GM23338 (cell line): ENCODE measurements around the gene ACTR10. TPM values are rescaled to one million over a fixed set of nuclear protein-coding genes. Genes with fewer than 3 reads are reported as not detected.

Source experiments
- ATAC-seq: fragments of 200-7000 bp; cut with Tn5 transposase; 3 replicates; pipeline ENCODE4 v1.9.1; 2020
- DNase-seq: peaks from one replicate; pipeline ENCODE4 v3.0.0-alpha.2; 2015; ENCODE audit warnings: low spot score
- H2AFZ ChIP-seq: fragments of 200-600 bp; sonication (generic); 2 replicates; pipeline ENCODE4 v1.8.0; 2016; ENCODE audit warnings: antibody characterized with exemption, mild to moderate bottlenecking, moderate library complexity
- H3F3A ChIP-seq: fragments of 200-600 bp; sonication (generic); replicated peaks from 2 replicates; pipeline ENCODE4 v1.8.0; 2017; ENCODE audit warnings: antibody characterized with exemption, mixed run types, low read depth
- H3K27ac ChIP-seq: fragments of 200-600 bp; sonication (generic); 2 replicates; pipeline ENCODE4 v1.6.1; 2016; ENCODE audit warnings: low read depth
- H3K27me3 ChIP-seq: fragments of 200-600 bp; sonication (generic); 2 replicates; pipeline ENCODE4 v1.8.0; 2016; ENCODE audit warnings: mild to moderate bottlenecking, mixed run types, moderate library complexity; ENCODE audit not compliant: insufficient read depth
- H3K36me3 ChIP-seq: fragments of 200-600 bp; sonication (generic); 2 replicates; pipeline ENCODE4 v1.8.0; 2016; ENCODE audit warnings: mild to moderate bottlenecking; ENCODE audit not compliant: insufficient read depth
- H3K4me1 ChIP-seq: fragments of 200-600 bp; sonication (generic); 2 replicates; pipeline ENCODE4 v1.8.0; 2016; ENCODE audit warnings: mild to moderate bottlenecking, moderate library complexity; ENCODE audit not compliant: insufficient read depth
- H3K4me2 ChIP-seq: fragments of 200-600 bp; sonication (generic); 2 replicates; pipeline ENCODE4 v1.7.1; 2017; ENCODE audit warnings: mixed run types
- H3K4me3 ChIP-seq: fragments of 200-600 bp; sonication (generic); 2 replicates; pipeline ENCODE4 v1.6.1; 2016; ENCODE audit warnings: mixed run types
- H3K79me2 ChIP-seq: fragments of 200-600 bp; sonication (generic); replicated peaks from 2 replicates; pipeline ENCODE4 v1.8.0; 2017; ENCODE audit warnings: mild to moderate bottlenecking; ENCODE audit not compliant: insufficient read depth
- H3K9me2 ChIP-seq: fragments of 200-600 bp; sonication (generic); 2 replicates; pipeline ENCODE4 v1.8.0; 2017; ENCODE audit not compliant: insufficient read depth
- H4K20me1 ChIP-seq: fragments of 200-600 bp; sonication (generic); replicated peaks from 2 replicates; pipeline ENCODE4 v1.8.0; 2017; ENCODE audit warnings: mild to moderate bottlenecking; ENCODE audit not compliant: insufficient read depth
- H3K27ac Mint-ChIP-seq: 2 replicates; pipeline ENCODE4 v1.8.0; 2020; ENCODE audit warnings: inconsistent platforms, mild to moderate bottlenecking, moderate library complexity, mixed read lengths
- H3K27me3 Mint-ChIP-seq: 3 replicates; pipeline ENCODE4 v1.8.0; 2022; ENCODE audit warnings: low read depth, mild to moderate bottlenecking, moderate library complexity, mixed read lengths, inconsistent platforms; ENCODE audit not compliant: insufficient read depth, poor library complexity
- H3K36me3 Mint-ChIP-seq: 3 replicates; pipeline ENCODE4 v1.8.0; 2021; ENCODE audit warnings: low read depth, mild to moderate bottlenecking, inconsistent platforms, moderate library complexity, mixed read lengths
- H3K4me1 Mint-ChIP-seq: 3 replicates; pipeline ENCODE4 v1.8.0; 2020; ENCODE audit warnings: mild to moderate bottlenecking, inconsistent platforms, mixed read lengths
- H3K4me3 Mint-ChIP-seq: 3 replicates; pipeline ENCODE4 v1.8.0; 2021; ENCODE audit warnings: moderate library complexity, mild to moderate bottlenecking, inconsistent platforms, mixed read lengths
- H3K9me3 Mint-ChIP-seq: 3 replicates; pipeline ENCODE4 v1.8.0; 2020; ENCODE audit warnings: moderate library complexity, mild to moderate bottlenecking, inconsistent platforms, mixed read lengths
- CREB1 ChIP-seq: fragments of 250-450 bp; sonication (Bioruptor Pico); IDR thresholded peaks from 2 replicates; pipeline ENCODE4 v1.5.0; 2020; ENCODE audit warnings: low read depth, mild to moderate bottlenecking, moderate library complexity
- CTCF ChIP-seq, 2 experiments: fragments of 200-600 bp in 1 of 2; sonication (generic) in 1 of 2; conservative IDR thresholded peaks; 2 replicates each; pipeline versions ENCODE4 v1.5.1 to v1.6.1; 2016 to 2017; ENCODE audit warnings: antibody characterized with exemption in 2 of 2, low read depth in 2 of 2, mild to moderate bottlenecking in 2 of 2, moderate library complexity in 1 of 2
- ETS1 ChIP-seq: IDR thresholded peaks from 2 replicates; pipeline ENCODE4 v1.6.1; 2016; ENCODE audit warnings: antibody characterized with exemption
- EZH2 ChIP-seq: fragments of 200-600 bp; sonication (generic); IDR thresholded peaks from one replicate; pipeline ENCODE4 v1.8.0; 2017; ENCODE audit warnings: antibody characterized with exemption, mild to moderate bottlenecking, low read depth; ENCODE audit not compliant: unreplicated experiment
- EZH2phosphoT487 ChIP-seq: fragments of 200-600 bp; sonication (generic); IDR thresholded peaks from one replicate; pipeline ENCODE4 v1.8.1; 2018; ENCODE audit warnings: antibody characterized with exemption; ENCODE audit not compliant: unreplicated experiment
- JUNB ChIP-seq: IDR thresholded peaks from one replicate; pipeline ENCODE4 v1.6.1; 2016; ENCODE audit warnings: antibody characterized with exemption; ENCODE audit not compliant: unreplicated experiment
- NANOG ChIP-seq: IDR thresholded peaks from 2 replicates; pipeline ENCODE4 v1.6.1; 2016; ENCODE audit warnings: antibody characterized with exemption, borderline replicate concordance
- POLR2AphosphoS5 ChIP-seq: IDR thresholded peaks from 2 replicates; pipeline ENCODE4 v1.6.1; 2016; ENCODE audit warnings: antibody characterized with exemption, low read depth
- REST ChIP-seq: IDR thresholded peaks from one replicate; pipeline ENCODE4 v1.6.1; 2018; ENCODE audit warnings: antibody characterized with exemption; ENCODE audit not compliant: unreplicated experiment
- STAT1 ChIP-seq: IDR thresholded peaks from one replicate; pipeline ENCODE4 v1.6.1; 2016; ENCODE audit warnings: antibody characterized with exemption; ENCODE audit not compliant: unreplicated experiment
- ZNF114 ChIP-seq: fragments of 250-450 bp; sonication (Bioruptor Pico); IDR thresholded peaks from 2 replicates; pipeline ENCODE4 v1.5.0; 2020; ENCODE audit warnings: mild to moderate bottlenecking, moderate library complexity
- ZNF331 ChIP-seq: fragments of 250-450 bp; sonication (Bioruptor Pico); IDR thresholded peaks from 2 replicates; pipeline ENCODE4 v1.5.0; 2020; ENCODE audit warnings: low read depth, mild to moderate bottlenecking, moderate library complexity
- polyA plus RNA-seq: library from polyadenylated mRNA; unstranded; fragments of >200 nt; fragmentation: Nextera tagmentation; extraction: Ambion mirVana; gene quantifications from 2 replicates; pipeline ENCODE4 v1.2.1, GENCODE V29; 2016
- total RNA-seq: library from RNA; depleted of rRNA; stranded (reverse); fragments of >200 nt; shearing (Covaris generic); gene quantifications from 2 replicates; pipeline ENCODE4 v1.2.3, GENCODE V29; 2014
- TF ChIP-seq, protein P1 (sequence below): fragments of 250-450 bp; sonication (Bioruptor Pico); IDR thresholded peaks from 2 replicates; pipeline ENCODE4 v1.5.0; 2020; ENCODE audit warnings: mild to moderate bottlenecking, moderate library complexity

Gene ACTR10
- total and polyA plus RNA-seq, 2 experiments from 2014 or later: 30.8 to 50.2 TPM

DNA sequence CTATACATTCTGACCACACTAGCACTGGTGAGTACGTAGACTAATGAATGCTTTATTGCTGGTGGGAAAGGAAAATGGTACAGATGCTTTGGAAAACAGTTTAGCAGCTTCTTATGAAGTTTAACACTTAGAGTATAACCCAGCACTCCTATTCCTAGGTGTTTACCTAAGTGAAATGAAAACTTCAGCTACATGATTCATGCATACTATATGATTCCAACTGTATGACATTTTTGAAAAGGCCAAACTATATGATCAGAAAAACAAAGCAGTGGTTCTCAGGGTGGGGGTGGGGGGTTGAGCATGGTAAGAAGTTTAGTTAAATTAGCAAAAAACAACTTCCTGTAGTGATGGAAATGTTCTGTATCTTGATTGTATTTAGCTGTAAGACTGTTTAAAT, 76.3 kb downstream of the ACTR10 start:
- Histone ChIP-seq H3K4me3 (no peak overlapping the region), H2AFZ (no peak overlapping the region), H3K79me2 (peaks cover 80% of the 10 kb centered on the region), H3K9me2 (no peaks in the 10 kb centered on the region), H3K27me3 (no peaks in the 10 kb centered on the region), H3K4me1 (no peaks in the 10 kb centered on the region), H3K36me3 (peaks cover 19% of the 10 kb centered on the region; the same call in 1 of the 2 replicates), H4K20me1 (peaks cover 17% of the 10 kb centered on the region), H3K4me2 (no peak overlapping the region), H3K27ac (no peak overlapping the region), H3F3A (peaks cover 4% of the 10 kb centered on the region; the same call in 1 of the 2 replicates)
- DNase-seq (no peak), ATAC-seq (no peak)
- peaks cover 51% of the 10 kb centered on the region; the same call in 2 of the 3 replicates for H3K36me3 Mint-ChIP-seq
- no peaks in the 10 kb centered on the region for H3K27me3 Mint-ChIP-seq
- no peak overlapping the region for H3K4me3 Mint-ChIP-seq
- TF ChIP-seq EZH2: no peak
- TF ChIP-seq, protein P1, sequence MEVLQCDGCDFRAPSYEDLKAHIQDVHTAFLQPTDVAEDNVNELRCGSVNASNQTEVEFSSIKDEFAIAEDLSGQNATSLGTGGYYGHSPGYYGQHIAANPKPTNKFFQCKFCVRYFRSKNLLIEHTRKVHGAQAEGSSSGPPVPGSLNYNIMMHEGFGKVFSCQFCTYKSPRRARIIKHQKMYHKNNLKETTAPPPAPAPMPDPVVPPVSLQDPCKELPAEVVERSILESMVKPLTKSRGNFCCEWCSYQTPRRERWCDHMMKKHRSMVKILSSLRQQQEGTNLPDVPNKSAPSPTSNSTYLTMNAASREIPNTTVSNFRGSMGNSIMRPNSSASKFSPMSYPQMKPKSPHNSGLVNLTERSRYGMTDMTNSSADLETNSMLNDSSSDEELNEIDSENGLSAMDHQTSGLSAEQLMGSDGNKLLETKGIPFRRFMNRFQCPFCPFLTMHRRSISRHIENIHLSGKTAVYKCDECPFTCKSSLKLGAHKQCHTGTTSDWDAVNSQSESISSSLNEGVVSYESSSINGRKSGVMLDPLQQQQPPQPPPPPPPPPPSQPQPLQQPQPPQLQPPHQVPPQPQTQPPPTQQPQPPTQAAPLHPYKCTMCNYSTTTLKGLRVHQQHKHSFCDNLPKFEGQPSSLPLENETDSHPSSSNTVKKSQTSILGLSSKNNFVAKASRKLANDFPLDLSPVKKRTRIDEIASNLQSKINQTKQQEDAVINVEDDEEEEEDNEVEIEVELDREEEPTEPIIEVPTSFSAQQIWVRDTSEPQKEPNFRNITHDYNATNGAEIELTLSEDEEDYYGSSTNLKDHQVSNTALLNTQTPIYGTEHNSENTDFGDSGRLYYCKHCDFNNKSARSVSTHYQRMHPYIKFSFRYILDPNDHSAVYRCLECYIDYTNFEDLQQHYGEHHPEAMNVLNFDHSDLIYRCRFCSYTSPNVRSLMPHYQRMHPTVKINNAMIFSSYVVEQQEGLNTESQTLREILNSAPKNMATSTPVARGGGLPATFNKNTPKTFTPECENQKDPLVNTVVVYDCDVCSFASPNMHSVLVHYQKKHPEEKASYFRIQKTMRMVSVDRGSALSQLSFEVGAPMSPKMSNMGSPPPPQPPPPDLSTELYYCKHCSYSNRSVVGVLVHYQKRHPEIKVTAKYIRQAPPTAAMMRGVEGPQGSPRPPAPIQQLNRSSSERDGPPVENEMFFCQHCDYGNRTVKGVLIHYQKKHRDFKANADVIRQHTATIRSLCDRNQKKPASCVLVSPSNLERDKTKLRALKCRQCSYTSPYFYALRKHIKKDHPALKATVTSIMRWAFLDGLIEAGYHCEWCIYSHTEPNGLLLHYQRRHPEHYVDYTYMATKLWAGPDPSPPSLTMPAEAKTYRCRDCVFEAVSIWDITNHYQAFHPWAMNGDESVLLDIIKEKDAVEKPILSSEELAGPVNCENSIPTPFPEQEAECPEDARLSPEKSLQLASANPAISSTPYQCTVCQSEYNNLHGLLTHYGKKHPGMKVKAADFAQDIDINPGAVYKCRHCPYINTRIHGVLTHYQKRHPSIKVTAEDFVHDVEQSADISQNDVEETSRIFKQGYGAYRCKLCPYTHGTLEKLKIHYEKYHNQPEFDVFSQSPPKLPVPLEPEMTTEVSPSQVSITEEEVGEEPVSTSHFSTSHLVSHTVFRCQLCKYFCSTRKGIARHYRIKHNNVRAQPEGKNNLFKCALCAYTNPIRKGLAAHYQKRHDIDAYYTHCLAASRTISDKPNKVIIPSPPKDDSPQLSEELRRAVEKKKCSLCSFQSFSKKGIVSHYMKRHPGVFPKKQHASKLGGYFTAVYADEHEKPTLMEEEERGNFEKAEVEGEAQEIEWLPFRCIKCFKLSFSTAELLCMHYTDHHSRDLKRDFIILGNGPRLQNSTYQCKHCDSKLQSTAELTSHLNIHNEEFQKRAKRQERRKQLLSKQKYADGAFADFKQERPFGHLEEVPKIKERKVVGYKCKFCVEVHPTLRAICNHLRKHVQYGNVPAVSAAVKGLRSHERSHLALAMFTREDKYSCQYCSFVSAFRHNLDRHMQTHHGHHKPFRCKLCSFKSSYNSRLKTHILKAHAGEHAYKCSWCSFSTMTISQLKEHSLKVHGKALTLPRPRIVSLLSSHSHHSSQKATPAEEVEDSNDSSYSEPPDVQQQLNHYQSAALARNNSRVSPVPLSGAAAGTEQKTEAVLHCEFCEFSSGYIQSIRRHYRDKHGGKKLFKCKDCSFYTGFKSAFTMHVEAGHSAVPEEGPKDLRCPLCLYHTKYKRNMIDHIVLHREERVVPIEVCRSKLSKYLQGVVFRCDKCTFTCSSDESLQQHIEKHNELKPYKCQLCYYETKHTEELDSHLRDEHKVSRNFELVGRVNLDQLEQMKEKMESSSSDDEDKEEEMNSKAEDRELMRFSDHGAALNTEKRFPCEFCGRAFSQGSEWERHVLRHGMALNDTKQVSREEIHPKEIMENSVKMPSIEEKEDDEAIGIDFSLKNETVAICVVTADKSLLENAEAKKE (CRISPR knock-in tag): no peak
- no peak for TF ChIP-seq CTCF (conservative IDR thresholded peaks at IDR 0.05; ENCODE audit: low read depth in 2 of 2)
- TF ChIP-seq CREB1: no peak
- no peak for TF ChIP-seq ZNF331 (CRISPR knock-in tag)
- TF ChIP-seq NANOG: no peak
- TF ChIP-seq ETS1: no peak
- TF ChIP-seq EZH2phosphoT487: no peak
- no peak for TF ChIP-seq STAT1
- TF ChIP-seq POLR2AphosphoS5: no peak
- no peak for TF ChIP-seq JUNB
- TF ChIP-seq ZNF114 (CRISPR knock-in tag): no peak
- TF ChIP-seq REST: no peak
- no peak overlapping the region for H3K27ac Mint-ChIP-seq
- no peaks in the 10 kb centered on the region for H3K4me1 Mint-ChIP-seq
- no peaks in the 10 kb centered on the region for H3K9me3 Mint-ChIP-seq
